ENCODE data around the gene DHCR24. TPM values are rescaled to one million over a fixed set of nuclear protein-coding genes. Genes with fewer than 3 reads are reported as not detected.

DHCR24 gene
- total RNA-seq, 1 donor from 2014 or later = 417 TPM

GRCh38 chr1:54861070-54861761 is 25.8 kb downstream of the DHCR24 start:
- no peak for DNase-seq (ENCODE audit: low read depth, low spot score)
- no peaks in the 10 kb centered on the region for H3K9me3 Mint-ChIP-seq
- peak overlapping the region; percentile 17 for H3K27ac Mint-ChIP-seq (ENCODE audit: unreplicated experiment)
- peaks cover 43% of the 10 kb centered on the region for H3K36me3 Mint-ChIP-seq (ENCODE audit: low read depth)
- H3K27me3 Mint-ChIP-seq (ENCODE audit: low read depth) = no peaks in the 10 kb centered on the region
- H3K4me1 Mint-ChIP-seq = peaks cover 47% of the 10 kb centered on the region
- no peak for TF ChIP-seq CTCF (conservative IDR thresholded peaks at IDR 0.05)
- peak overlapping the region; percentile 15 for H3K4me3 Mint-ChIP-seq

- no peak for DNase-seq (ENCODE audit: low read depth, low spot score)
- Mint-ChIP-seq H3K36me3 (ENCODE audit: low read depth) (peaks cover 44% of the 10 kb centered on the region), H3K27ac (ENCODE audit: unreplicated experiment) (no peak overlapping the region), H3K27me3 (ENCODE audit: low read depth) (no peaks in the 10 kb centered on the region), H3K4me1 (peaks cover 50% of the 10 kb centered on the region), H3K9me3 (no peaks in the 10 kb centered on the region), H3K4me3 (peak overlapping the region; percentile 6)
- TF ChIP-seq CTCF (conservative IDR thresholded peaks at IDR 0.05) = no peak
Measured at GRCh38 chr1:54859700-54860391, 27.1 kb downstream of the DHCR24 start.

GRCh38 chr1:54857746-54858561 is 29.0 kb downstream of the DHCR24 start:
- H3K36me3 Mint-ChIP-seq (ENCODE audit: low read depth) = peaks cover 33% of the 10 kb centered on the region
- H3K27ac Mint-ChIP-seq (ENCODE audit: unreplicated experiment) = no peak overlapping the region
- no peak for DNase-seq (ENCODE audit: low read depth, low spot score)
- no peak overlapping the region for H3K4me3 Mint-ChIP-seq
- H3K9me3 Mint-ChIP-seq = no peaks in the 10 kb centered on the region
- no peak for TF ChIP-seq CTCF (conservative IDR thresholded peaks at IDR 0.05)
- H3K4me1 Mint-ChIP-seq = peaks cover 50% of the 10 kb centered on the region
- H3K27me3 Mint-ChIP-seq (ENCODE audit: low read depth) = no peaks in the 10 kb centered on the region

GRCh38 chr1:54857141-54857540 is 29.9 kb downstream of the DHCR24 start:
- H3K27me3 Mint-ChIP-seq (ENCODE audit: low read depth) = no peaks in the 10 kb centered on the region
- peaks cover 29% of the 10 kb centered on the region for H3K36me3 Mint-ChIP-seq (ENCODE audit: low read depth)
- TF ChIP-seq CTCF (conservative IDR thresholded peaks at IDR 0.05) = no peak
- DNase-seq (ENCODE audit: low read depth, low spot score) = peak; percentile 19
- H3K4me3 Mint-ChIP-seq = peak overlapping the region; percentile 5
- no peaks in the 10 kb centered on the region for H3K9me3 Mint-ChIP-seq
- H3K27ac Mint-ChIP-seq (ENCODE audit: unreplicated experiment) = peak overlapping the region; percentile 77
- H3K4me1 Mint-ChIP-seq = peaks cover 46% of the 10 kb centered on the region

- peaks cover 29% of the 10 kb centered on the region for H3K4me1 Mint-ChIP-seq
- no peak for TF ChIP-seq CTCF (conservative IDR thresholded peaks at IDR 0.05)
- H3K36me3 Mint-ChIP-seq (ENCODE audit: low read depth) = peaks cover 23% of the 10 kb centered on the region
- no peaks in the 10 kb centered on the region for H3K27me3 Mint-ChIP-seq (ENCODE audit: low read depth)
- DNase-seq (ENCODE audit: low read depth, low spot score) = no peak
- H3K27ac Mint-ChIP-seq (ENCODE audit: unreplicated experiment) = peak overlapping the region; percentile 57
- no peak overlapping the region for H3K4me3 Mint-ChIP-seq
- H3K9me3 Mint-ChIP-seq = no peaks in the 10 kb centered on the region
Measured at GRCh38 chr1:54854381-54855020, 32.5 kb downstream of the DHCR24 start.

All from neural crest cell (in vitro differentiated cells).